COLO668 (cell line): ENCODE measurements around the gene CAMTA1.

Experiments used
- DNase-seq: peaks from one replicate; lab custom pipeline; 2025; ENCODE audit not compliant: unreplicated experiment; lab: John Stamatoyannopoulos, UW

CAMTA1 gene

GRCh38 chr1:7177021-7177420, 391.8 kb downstream of the CAMTA1 start:
- DNase-seq: no peak

GRCh38 chr1:7177438-7178146, 392.3 kb downstream of the CAMTA1 start:
- no peak for DNase-seq

DNA sequence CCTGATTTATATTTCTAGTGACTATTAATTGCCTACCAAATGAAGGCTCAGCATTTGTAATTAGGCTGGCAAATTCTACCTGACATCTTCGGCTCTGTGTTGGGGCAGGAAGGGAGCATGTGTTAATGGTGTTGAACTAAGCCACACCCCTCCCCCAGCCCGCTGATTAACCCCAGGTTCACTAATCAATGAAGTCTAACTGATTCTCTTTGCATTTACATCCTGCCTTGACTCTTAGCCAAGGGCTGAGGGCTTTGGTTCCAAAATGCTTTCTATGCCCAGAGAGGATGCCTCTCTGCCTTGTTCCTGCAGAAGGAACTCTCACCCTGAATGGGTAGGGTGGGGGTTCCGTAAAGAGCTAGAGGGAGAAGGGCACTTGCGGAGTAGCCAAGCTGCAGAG, 393.1 kb downstream of the CAMTA1 start:
- no peak for DNase-seq

DNA sequence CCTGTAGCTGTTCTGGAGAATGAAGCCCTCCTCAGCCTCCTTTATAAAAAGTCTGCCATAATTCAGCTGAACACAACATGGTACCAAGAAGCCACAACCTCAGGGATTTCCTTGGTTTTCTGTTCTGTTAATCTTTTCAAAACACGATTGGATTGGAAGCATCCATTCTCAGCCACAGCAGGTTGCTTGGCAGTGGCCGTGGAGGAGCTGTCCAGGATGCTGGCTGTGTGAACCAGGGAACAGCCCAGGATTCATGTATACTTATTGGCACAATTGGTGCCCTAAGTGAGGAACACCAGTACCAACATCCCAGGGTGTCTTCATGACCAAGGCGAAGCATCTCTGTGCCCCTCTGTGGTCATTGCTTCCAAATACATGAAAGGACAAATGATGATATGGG, 393.5 kb downstream of the CAMTA1 start:
- no peak for DNase-seq

DNA sequence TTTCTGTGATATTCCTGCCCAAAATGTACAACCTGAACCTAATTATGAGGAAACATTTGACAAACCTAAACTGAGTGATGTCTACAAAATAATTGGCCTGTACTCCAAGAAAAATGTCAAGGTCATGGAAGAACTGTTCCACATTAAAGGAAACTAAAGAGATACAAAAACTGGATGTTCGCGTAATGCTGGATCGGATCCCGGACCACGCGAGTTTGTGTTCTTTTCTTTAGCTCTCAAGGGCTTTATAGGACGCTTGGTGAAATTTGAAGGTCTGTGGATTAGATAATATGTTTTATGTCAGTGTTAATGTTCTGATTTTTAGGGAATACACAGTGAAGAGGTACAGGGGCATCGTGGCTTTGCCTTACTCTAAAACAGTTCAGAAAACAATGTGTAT, 400.5 kb downstream of the CAMTA1 start:
- DNase-seq: no peak

DNA sequence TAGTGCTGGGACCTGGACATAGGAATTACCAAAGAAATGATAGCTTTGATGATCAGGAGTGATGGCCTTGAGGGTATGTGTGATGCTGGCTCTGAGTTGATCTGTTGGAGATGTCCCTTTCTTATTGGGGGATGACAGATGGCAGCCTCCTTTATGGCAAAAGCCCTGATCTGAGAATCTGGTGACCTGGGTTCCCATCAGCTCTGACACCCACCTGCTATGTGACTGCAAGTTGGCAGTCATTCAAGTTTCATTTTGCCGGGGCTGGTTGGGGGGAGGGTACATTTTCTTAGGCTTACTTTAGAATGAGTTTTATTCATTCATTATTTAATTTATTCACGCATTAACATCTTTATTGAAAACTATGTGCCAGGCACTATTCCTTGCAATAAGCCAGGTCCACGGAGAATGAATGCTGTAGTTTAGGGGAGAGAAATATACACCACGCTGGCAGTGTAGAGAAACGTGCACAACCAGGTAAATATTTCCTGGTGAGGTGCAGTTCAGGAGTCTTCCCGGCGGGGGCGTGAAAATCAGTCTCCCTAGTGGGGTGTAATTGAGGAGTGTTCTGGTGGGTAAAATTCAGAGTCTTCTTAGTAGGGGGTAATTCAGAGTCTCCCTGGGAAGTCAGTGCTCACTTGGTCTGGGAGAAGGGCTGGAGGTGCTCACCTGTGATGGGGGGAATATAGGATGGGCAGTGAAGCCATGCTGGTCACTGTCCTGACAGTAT, 401.3 kb downstream of the CAMTA1 start:
- peak; percentile 31 for DNase-seq

- DNase-seq: no peak
These were observed 401.8 kb downstream of the CAMTA1 start for GRCh38 chr1:7187112-7187493.

DNA sequence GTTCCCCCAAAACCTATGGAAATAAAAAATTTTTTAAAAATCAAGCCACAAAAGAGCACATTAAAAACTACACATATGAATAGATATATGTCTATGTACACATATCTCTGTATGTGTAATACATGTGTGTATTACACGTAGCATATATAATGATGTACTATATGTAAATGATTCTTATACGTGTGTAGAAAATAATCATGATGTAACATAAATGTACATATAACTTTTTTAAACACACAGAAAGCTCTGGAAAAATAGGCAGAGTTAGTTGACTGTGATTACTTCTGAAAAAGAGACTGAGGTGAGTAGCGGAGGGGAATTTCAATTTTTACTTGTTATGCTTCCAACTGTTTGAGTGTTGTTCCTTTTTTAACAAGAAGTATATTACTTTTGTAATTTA, 405.0 kb downstream of the CAMTA1 start:
- DNase-seq: no peak

- DNase-seq: no peak
These were observed 407.2 kb downstream of the CAMTA1 start for GRCh38 chr1:7192453-7192852.

DNA sequence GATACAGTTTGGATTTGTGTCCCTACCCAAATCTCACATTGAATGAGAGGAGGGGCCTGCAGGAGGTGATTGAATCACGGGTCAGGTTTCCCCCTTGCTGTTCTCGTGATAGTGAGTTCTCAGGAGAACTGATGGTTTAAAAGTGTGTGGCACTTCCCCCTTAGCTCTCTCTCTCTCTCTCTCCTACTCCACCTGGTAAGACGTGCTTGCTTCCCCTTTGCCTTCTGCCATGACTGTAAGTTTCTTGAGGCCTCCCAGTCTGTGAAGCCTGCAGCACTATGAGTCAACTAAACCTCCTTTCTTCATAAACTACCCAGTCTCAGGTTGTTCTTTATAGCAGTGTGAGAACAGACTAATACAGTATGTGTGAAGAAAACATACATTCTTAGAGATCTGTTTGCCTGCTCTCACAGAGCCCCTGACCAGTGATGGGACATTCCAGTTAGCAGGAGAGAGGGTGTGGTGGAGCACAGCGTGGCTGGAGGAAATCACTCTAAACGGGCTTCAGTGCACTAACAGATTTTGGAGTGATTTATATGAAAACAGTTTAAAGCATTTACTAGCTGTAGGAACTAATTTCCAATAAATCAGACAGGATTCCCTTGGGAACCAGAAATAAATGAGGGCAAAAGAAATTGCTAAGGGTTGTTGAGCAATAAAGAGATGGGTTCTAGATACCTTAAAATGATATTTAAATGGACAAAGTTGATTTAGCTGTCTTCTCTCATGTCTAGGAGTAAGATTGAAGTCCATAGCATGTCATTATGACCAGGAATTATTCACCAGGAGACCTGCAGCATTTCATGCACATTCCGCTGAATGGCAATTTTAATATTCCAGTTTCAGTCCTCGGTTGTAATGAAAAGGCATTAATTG, 411.0 kb downstream of the CAMTA1 start:
- DNase-seq: no peak

- no peak for DNase-seq
These were observed 413.4 kb downstream of the CAMTA1 start for GRCh38 chr1:7198664-7199063.

DNA sequence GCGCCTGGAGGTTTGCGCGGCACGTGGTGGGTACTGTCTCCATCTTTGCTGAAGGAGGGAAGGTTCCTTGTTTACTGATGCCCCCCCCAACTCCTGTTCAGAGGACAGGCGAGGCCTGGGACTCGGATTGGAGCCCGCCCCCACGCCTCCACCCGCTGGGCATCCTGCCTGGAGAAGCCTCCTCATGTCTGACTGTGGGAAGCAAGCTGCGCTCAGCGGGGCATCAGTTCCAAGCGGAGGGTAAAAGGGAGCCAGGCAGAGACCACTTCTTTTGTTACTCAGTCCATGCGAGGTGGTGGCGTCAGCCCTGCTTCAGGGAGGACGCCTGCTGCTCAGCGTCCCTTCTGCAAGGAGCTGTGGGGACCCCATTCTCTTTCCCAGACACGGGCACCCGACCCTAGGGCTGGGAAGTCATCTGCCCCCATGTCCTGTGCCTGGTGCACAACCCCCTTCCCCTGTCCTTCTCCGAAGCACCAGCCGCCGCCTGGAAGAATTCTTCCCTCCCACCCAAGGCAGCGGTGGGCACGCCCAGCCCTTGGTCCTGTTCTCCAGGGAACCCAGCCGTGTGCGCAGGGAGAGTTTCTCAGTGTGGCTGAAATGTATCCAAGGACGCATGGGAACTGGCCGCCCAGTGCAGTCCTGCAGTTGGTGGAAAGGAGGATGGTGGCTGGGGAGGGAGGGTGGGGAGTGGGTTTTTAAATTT, 414.0 kb downstream of the CAMTA1 start:
- DNase-seq: no peak

DNA sequence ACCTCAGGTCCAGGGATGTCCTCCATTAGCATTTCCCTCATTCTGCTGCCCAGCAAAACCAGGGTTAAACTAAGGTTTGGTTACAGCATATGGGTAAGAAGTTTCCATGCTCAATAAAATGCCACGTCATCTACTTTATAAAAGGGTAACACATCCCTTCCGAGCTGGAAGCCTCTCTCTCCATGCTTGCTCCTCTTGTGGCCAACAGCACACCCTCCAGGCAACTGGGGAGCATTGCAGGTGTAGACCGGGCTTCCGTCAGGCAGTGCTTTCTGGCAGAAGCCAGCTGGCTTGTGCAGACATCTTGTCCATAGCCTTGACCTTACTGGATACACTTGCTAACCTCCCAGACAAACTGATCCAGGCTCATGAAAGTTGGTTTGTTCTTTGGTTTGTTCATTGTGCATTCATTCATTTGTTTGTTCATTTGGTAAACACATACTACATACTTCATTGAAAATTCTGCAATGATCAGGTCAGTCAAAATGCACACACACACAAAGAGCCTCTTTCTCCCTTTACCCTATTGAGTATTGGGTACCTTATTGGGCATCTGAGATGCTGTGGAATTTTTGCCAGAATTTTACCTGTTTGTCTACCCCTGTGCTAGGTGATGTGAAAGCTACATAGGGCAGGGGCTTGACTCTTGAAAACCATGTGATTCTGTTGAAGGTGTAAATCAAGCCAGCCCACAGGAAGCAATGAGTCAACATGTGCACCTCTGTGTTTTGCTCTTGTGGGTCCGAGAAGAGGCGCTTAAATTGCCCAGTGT, 422.8 kb downstream of the CAMTA1 start:
- DNase-seq: peak; percentile 71

DNA sequence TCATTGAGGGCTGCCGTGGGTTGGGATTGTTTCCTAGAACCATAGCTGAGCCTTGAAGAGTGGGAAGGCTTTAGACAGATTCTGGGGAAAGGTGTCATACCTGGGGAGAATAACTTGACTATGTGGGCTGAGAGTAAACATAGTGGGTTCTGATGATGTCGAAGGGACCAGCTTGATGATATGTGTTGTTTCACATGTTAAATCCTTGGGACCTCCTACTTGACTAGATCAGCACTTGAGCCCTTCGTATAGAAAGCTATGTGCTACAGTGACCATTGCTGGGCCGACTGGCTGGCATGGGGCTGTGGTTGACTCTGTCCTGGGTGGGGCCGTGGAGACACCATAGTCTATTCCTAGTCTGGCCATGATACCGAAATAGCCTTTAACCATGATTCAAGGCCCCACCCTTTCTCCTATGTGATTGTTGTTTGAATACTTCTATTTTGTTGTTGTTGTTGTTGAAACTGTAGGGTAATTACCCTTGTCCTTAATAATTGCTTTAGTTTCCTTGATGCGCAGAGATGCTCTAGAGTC, 423.5 kb downstream of the CAMTA1 start:
- no peak for DNase-seq

DNA sequence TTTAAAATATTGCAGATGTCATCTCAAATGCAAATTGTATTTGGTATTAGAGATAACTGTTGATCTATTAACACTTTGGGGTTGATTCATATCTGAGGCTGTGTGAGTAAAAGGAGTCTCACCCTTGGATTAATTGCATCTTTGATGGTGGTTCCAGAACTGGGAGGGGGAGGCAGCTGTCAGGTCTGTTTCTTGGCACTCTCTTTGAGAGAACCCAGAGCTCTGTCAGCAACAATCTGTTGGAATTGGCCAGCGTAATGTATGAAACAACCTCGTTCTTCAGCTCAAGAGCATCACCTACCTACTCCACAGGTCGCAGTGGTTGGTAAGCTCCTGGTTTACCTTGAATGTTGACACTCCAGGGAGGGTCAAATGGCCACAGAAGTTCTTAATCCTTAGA, 424.1 kb downstream of the CAMTA1 start:
- no peak for DNase-seq

DNA sequence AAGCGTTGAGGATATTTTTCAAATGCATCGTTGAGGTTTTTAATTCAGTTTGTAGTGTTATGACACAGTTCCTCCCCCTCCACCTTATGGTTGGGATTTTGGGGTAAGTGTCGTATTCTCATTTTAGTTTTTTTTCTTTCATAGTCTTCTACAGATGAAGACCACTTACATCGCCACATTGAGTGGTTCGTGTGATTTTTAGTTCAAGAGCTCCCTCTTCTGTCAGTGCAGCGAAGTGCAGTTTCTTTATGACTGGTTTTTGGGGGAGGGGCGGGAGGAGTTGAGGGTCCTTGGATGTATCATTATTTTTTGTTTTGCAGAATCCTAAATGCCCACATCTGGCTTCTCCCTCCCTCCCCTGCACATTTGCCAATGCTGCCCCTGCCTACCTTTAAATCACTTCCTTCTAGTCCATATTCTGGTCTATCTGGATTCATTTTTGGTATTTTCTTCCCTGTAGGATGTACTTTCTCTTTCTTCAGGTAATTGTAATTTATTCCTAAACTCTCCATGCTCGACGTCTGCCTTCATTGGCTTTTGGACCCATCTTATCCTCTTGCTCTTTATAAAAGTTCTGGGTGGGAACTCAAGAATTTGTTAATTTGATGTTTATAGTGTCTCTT, 433.1 kb downstream of the CAMTA1 start:
- DNase-seq: peak; percentile 70

GRCh38 chr1:7219031-7219430, 433.8 kb downstream of the CAMTA1 start:
- no peak for DNase-seq

DNA sequence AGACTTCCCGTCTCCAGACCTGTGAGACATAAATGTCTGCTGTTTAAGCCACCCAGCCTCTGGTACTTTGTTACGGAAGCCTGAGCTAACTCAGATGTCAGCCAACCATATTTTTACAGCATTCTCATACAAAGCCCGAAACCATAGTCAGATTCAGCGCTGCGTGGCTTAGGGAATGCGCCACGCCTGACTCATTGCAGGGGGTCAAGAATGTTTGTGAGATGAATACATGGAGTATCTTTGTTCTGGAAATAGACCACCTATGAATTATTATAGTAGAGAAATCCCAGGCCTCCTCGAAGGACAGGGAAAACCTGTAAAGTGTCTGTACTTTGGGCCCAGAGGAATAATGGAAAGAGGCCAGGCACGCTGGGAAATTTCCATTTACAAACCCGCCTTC, 434.8 kb downstream of the CAMTA1 start:
- DNase-seq: no peak

- DNase-seq: no peak
These were observed 435.5 kb downstream of the CAMTA1 start for GRCh38 chr1:7220712-7221252.
